ENCODE measurements around the gene KLRC4. TPM values are rescaled to one million over a fixed set of nuclear protein-coding genes. Genes with fewer than 3 reads are reported as not detected.
A peak's percentile ranks its signal among the peaks of the same experiment; 100 is the strongest.

The KLRC4 gene
- total and polyA plus RNA-seq, 2 of the 4 experiments (the other 2 are of a cell fraction) = not detected

- CTCF ChIA-PET = no interaction called here
- peak overlapping the region; percentile 92 for H2AFZ ChIP-seq (replicated peaks; ENCODE audit: low read length, poor library complexity)
- POLR2A ChIA-PET (ENCODE audit: unreplicated experiment) = interaction anchor here (0.6 kb wide), 1 partner anchor 364 kb away, joined by 4 read pairs; no protein-coding TSS in a partner anchor
- intact Hi-C loops (cut with micrococcal nuclease) (loop anchor here (1.0 to 2.0 kb wide), 2 partner anchors 152 to 355 kb away; partner anchors contain the start of gene GABARAPL1), dilution Hi-C loops (cut with HindIII; ENCODE audit: low sequenced_read_pairs, unreplicated experiment) (no loop called here), in situ Hi-C loops (cut with MboI; ENCODE audit: low sequenced_read_pairs) (no loop called here)
- peak overlapping the region; percentile 92 for H3K4ac ChIP-seq (ENCODE audit: low read depth, low read length)
- H3K36me3 ChIP-seq (ENCODE audit: control insufficient read depth, insufficient read depth, low read length) = no peaks in the 10 kb centered on the region
- H3K4me1 ChIP-seq (ENCODE audit: control insufficient read depth, insufficient read depth, low read length) = peaks cover 22% of the 10 kb centered on the region
- 0% methylated on average over 10 of the region's 19 CpGs; no CpG with 5 or more reads in 1 of the 2 experiments for WGBS, 2 experiments (ENCODE audit: extremely low coverage in 2 of 2, insufficient read length in 1 of 2)
- BruUV-seq (replicated peaks) = no TSS peak
- peak overlapping the region; percentile 97 for H2BK15ac ChIP-seq (ENCODE audit: low read depth, low read length)
- H3K4me3 ChIP-seq (ENCODE audit: insufficient read depth, low read depth, low read length) = peak overlapping the region; percentile 54
- peak overlapping the region; percentile 94 for H2BK120ac ChIP-seq (ENCODE audit: low read depth, low read length)
- no peaks in the 10 kb centered on the region for H3K79me1 ChIP-seq (ENCODE audit: low read depth in 1 of 2, low read length in 2 of 2)
- H3K27me3 ChIP-seq (ENCODE audit: control insufficient read depth, insufficient read depth, low read length) = no peaks in the 10 kb centered on the region
- peak overlapping the region; percentile 86 for H3K23ac ChIP-seq (ENCODE audit: low read depth, low read length)
- H2BK20ac ChIP-seq (ENCODE audit: low read depth, low read length) = peak overlapping the region; percentile 70
- H4K5ac ChIP-seq (ENCODE audit: low read depth, low read length) = peak overlapping the region; percentile 99
- peak overlapping the region; percentile 83 for H3K18ac ChIP-seq (ENCODE audit: low read depth, low read length)
- H3K14ac ChIP-seq (replicated peaks; ENCODE audit: low read depth, low read length) = peak overlapping the region; percentile 94
- H4K91ac ChIP-seq (ENCODE audit: insufficient read depth, low read depth, low read length) = peak overlapping the region; percentile 97
- DNase-seq (peak; percentile 41), ATAC-seq (ENCODE audit: low read depth) (peak; percentile 62)
- H4K8ac ChIP-seq (ENCODE audit: low read depth in 2 of 2, low read length in 2 of 2) = peak overlapping the region; percentile 95 to 96
- H3K27ac ChIP-seq (ENCODE audit: insufficient read depth, low read length) = peak overlapping the region; percentile 82
- peak overlapping the region; percentile 75 for H2BK5ac ChIP-seq (ENCODE audit: low read depth, low read length, poor library complexity, severe bottlenecking)
- peak overlapping the region; percentile 95 for H3K4me2 ChIP-seq (ENCODE audit: low read depth, low read length)
- H3K9ac ChIP-seq (ENCODE audit: low read depth, low read length) = peak overlapping the region; percentile 87
- peak overlapping the region; percentile 31; the same call in 1 of the 2 replicates for H2AK5ac ChIP-seq (ENCODE audit: low read depth, low read length)
- no peaks in the 10 kb centered on the region for H3K9me1 ChIP-seq (ENCODE audit: insufficient read depth, low read length)
- H4K20me1 ChIP-seq (ENCODE audit: insufficient read depth, low read length) = no peaks in the 10 kb centered on the region
- peak overlapping the region; percentile 48 for H2AK9ac ChIP-seq (replicated peaks; ENCODE audit: low read depth, low read length, poor library complexity)
- no peaks in the 10 kb centered on the region for H3K9me3 ChIP-seq (ENCODE audit: control insufficient read depth, insufficient read depth, low read length)
- H3K56ac ChIP-seq (ENCODE audit: extremely low read depth, insufficient read depth, low read length) = peak overlapping the region; percentile 87
- TF ChIP-seq MAZ (IDR thresholded peaks at IDR 0.05; ENCODE audit: borderline replicate concordance, low read depth, low read length) = no peak
- TF ChIP-seq RCOR1 (IDR thresholded peaks at IDR 0.05; ENCODE audit: insufficient replicate concordance, low read length) = no peak
- TF ChIP-seq NFE2L2 (IDR thresholded peaks at IDR 0.05; ENCODE audit: low read depth, low read length) = no peak
- TF ChIP-seq USF2 (IDR thresholded peaks at IDR 0.05; ENCODE audit: low read depth, low read length) = no peak
- TF ChIP-seq CHD1 (IDR thresholded peaks at IDR 0.05; ENCODE audit: low read depth, low read length) = no peak
- TF ChIP-seq CTCF (conservative IDR thresholded peaks at IDR 0.05; ENCODE audit: low read depth, low read length) = no peak
- no peak for TF ChIP-seq POLR2A (IDR thresholded peaks at IDR 0.05; ENCODE audit: low read depth, low read length)
- no peak for TF ChIP-seq FOS (IDR thresholded peaks at IDR 0.05; ENCODE audit: low read depth, low read length)
- TF ChIP-seq MXI1 (IDR thresholded peaks at IDR 0.05; ENCODE audit: borderline replicate concordance, low read depth, low read length) = no peak
- no peak for TF ChIP-seq MAFK (IDR thresholded peaks at IDR 0.05; ENCODE audit: low read depth, low read length)
- no peak for TF ChIP-seq RAD21 (IDR thresholded peaks at IDR 0.05; ENCODE audit: low read length)
- TF ChIP-seq BHLHE40 (IDR thresholded peaks at IDR 0.05; ENCODE audit: low read depth, low read length) = no peak
- no peak for TF ChIP-seq ELK1 (IDR thresholded peaks at IDR 0.05; ENCODE audit: borderline replicate concordance, low read depth, low read length)
- no peak for TF ChIP-seq SMC3 (IDR thresholded peaks at IDR 0.05; ENCODE audit: low read depth, low read length)
Measured at GRCh38 chr12:10363914-10364814, 45.4 kb downstream of the KLRC4 start.

Data from IMR-90 (cell line).